Prostate gland (tissue), 2 donors: Measurements from ENCODE around the gene NMD3. TPM values are rescaled to one million over a fixed set of nuclear protein-coding genes. Genes with fewer than 3 reads are reported as not detected.

ENCODE experiments used
- DNase-seq: peaks from one replicate; pipeline ENCODE4 v3.0.0-alpha.2; 2019; ENCODE audit warnings: low spot score
- H3K27ac ChIP-seq, 2 donors: fragments of 200-600 bp; sonication (generic); 2 replicates each; pipeline ENCODE4 v1.5.1; 2017 to 2019
- H3K27me3 ChIP-seq: fragments of 200-600 bp; sonication (generic); replicated peaks from 2 replicates; pipeline ENCODE4 v1.5.1; 2019; ENCODE audit not compliant: insufficient read depth
- H3K36me3 ChIP-seq, 2 donors: fragments of 200-600 bp; sonication (generic); 1 replicate in 1 of 2; 2 replicates in 1 of 2; pipeline versions ENCODE4 v1.5.1 to v1.8.1; 2017 to 2019
- H3K4me1 ChIP-seq: fragments of 200-600 bp; sonication (generic); replicated peaks from 2 replicates; pipeline ENCODE4 v1.5.1; 2019
- H3K4me3 ChIP-seq, 2 donors: fragments of 200-600 bp; sonication (generic); 2 replicates each; pipeline ENCODE4 v1.5.1; 2017 to 2019
- H3K9me3 ChIP-seq: fragments of 200-600 bp; sonication (generic); 2 replicates; pipeline ENCODE4 v1.5.1; 2017
- POLR2A ChIP-seq: fragments of 450-650 bp; IDR thresholded peaks from one replicate; pipeline ENCODE4 v1.6.1; 2016; ENCODE audit warnings: antibody characterized with exemption, mild to moderate bottlenecking
- POLR2AphosphoS5 ChIP-seq: sonication (generic); formaldehyde crosslinking; IDR thresholded peaks from one replicate; pipeline ENCODE4 v1.6.1; 2017; ENCODE audit warnings: antibody characterized with exemption
- WGBS: methylation state at CpG from one replicate; pipeline ENCODE4 v1.1.5; 2018; 5-methylcytosine and 5-hydroxymethylcytosine counted together
- intact Hi-C: fragments of 100-400 bp; cut with DNase I; formaldehyde crosslinking; loops from one replicate; pipeline ENCODE4 v1.14.2; 2022
- total RNA-seq, 2 donors: library from RNA; depleted of rRNA; stranded (reverse); fragments of >200 nt; gene quantifications; one replicate each; pipeline ENCODE4 v1.1.0, GENCODE V29; 2016
- TF ChIP-seq, protein P1 (sequence below), 4 experiments: fragments of 200-600 bp in 2 of 4; fragments of 450-650 bp in 2 of 4; sonication (generic) in 2 of 4; IDR thresholded peaks; 1 replicate in 3 of 4; 2 replicates in 1 of 4; pipeline ENCODE4 v1.5.1; 2016 to 2019; ENCODE audit warnings: antibody characterized with exemption in 4 of 4, mild to moderate bottlenecking in 2 of 4, moderate library complexity in 2 of 4

Gene NMD3
- total RNA-seq, 2 donors from 2014 or later: 29.5 to 52.0 TPM

DNA sequence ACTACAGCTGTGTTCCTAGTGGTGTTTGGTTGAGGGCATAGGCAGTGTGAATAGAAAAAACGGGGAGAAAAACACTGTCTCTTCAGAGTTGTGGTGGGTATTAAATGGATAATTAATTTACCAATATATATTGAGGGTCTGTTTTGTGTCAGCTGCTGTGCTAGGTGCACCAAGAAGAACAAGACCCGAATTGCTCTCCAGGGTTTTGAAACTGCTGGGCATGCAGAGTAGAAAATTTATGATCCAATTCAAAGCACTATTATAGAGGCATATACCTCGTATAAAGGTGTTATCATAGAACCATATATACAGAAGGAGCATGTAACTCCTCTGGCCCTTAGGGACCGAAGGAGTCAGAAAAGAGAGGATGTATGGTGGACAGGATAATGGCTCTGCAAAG is 1.6 kb upstream of the NMD3 start:
- DNase-seq: no peak
- Histone ChIP-seq H3K27ac (no peak overlapping the region), H3K36me3 (no peaks in the 10 kb centered on the region), H3K9me3 (no peaks in the 10 kb centered on the region), H3K27me3 (no peaks in the 10 kb centered on the region), H3K4me1 (no peaks in the 10 kb centered on the region), H3K4me3 (no peak overlapping the region)
- intact Hi-C loops: no loop called here
- 98% methylated on average over 4 of the region's 4 CpGs for WGBS
- TF ChIP-seq POLR2A (no peak), POLR2AphosphoS5 (no peak)
- TF ChIP-seq, protein P1, sequence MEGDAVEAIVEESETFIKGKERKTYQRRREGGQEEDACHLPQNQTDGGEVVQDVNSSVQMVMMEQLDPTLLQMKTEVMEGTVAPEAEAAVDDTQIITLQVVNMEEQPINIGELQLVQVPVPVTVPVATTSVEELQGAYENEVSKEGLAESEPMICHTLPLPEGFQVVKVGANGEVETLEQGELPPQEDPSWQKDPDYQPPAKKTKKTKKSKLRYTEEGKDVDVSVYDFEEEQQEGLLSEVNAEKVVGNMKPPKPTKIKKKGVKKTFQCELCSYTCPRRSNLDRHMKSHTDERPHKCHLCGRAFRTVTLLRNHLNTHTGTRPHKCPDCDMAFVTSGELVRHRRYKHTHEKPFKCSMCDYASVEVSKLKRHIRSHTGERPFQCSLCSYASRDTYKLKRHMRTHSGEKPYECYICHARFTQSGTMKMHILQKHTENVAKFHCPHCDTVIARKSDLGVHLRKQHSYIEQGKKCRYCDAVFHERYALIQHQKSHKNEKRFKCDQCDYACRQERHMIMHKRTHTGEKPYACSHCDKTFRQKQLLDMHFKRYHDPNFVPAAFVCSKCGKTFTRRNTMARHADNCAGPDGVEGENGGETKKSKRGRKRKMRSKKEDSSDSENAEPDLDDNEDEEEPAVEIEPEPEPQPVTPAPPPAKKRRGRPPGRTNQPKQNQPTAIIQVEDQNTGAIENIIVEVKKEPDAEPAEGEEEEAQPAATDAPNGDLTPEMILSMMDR (IDR thresholded peaks at IDR 0.05): no peak

- Histone ChIP-seq H3K36me3 (no peaks in the 10 kb centered on the region), H3K4me3 (peak overlapping the region; percentile 92 to 97), H3K27ac (peak overlapping the region; percentile 92 to 94), H3K27me3 (no peaks in the 10 kb centered on the region), H3K9me3 (no peaks in the 10 kb centered on the region), H3K4me1 (no peaks in the 10 kb centered on the region)
- 6% methylated on average over 19 of the region's 19 CpGs for WGBS
- intact Hi-C loops: no loop called here
- no peak for TF ChIP-seq POLR2A
- TF ChIP-seq, protein P1 (IDR thresholded peaks at IDR 0.05): no peak
- no peak for TF ChIP-seq POLR2AphosphoS5
- peak; percentile 21 for DNase-seq
Measured at GRCh38 chr3:161221806-161222600, 892 bp downstream of the NMD3 start.

DNA sequence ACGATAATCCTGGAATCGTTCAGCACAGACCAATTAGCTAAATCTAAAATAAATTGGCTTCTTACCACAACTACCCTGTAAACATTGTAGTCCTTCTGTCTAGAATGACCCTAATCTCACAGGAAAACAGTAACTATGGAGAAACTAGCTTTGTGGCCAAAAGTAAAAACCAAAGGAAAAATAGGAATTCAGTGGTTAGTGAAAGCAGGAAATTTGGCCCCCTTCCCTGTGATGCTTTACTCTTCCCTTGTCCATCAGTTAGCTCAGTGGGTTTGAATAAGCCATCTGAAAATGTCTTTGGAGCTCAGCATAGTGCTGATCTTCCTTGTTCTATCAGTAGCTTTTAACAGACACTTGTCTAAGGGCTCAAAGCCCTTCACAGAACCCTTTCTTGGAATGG is 1.6 kb downstream of the NMD3 start:
- no peaks in the 10 kb centered on the region for H3K9me3 ChIP-seq
- DNase-seq: no peak
- H3K36me3 ChIP-seq: no peaks in the 10 kb centered on the region
- no peak overlapping the region for H3K27ac ChIP-seq
- no peaks in the 10 kb centered on the region for H3K27me3 ChIP-seq
- TF ChIP-seq, protein P1 (IDR thresholded peaks at IDR 0.05): no peak
- TF ChIP-seq POLR2AphosphoS5: no peak
- peak overlapping the region; percentile 92 to 97 for H3K4me3 ChIP-seq
- intact Hi-C loops: no loop called here
- H3K4me1 ChIP-seq: no peaks in the 10 kb centered on the region
- WGBS: 34% methylated on average over 2 of the region's 2 CpGs

- H3K27me3 ChIP-seq: no peaks in the 10 kb centered on the region
- TF ChIP-seq POLR2AphosphoS5: peak; percentile 9
- no peak for TF ChIP-seq POLR2A
- TF ChIP-seq, protein P1 (IDR thresholded peaks at IDR 0.05): no peak
- H3K36me3 ChIP-seq: no peaks in the 10 kb centered on the region
- H3K4me1 ChIP-seq: no peaks in the 10 kb centered on the region
- intact Hi-C loops: no loop called here
- WGBS: 62% methylated on average over 8 of the region's 8 CpGs
- DNase-seq: no peak
- no peak overlapping the region for H3K4me3 ChIP-seq
- H3K27ac ChIP-seq: no peak overlapping the region
- no peaks in the 10 kb centered on the region for H3K9me3 ChIP-seq
Measured at GRCh38 chr3:161224786-161225185, 3.7 kb downstream of the NMD3 start.

DNA sequence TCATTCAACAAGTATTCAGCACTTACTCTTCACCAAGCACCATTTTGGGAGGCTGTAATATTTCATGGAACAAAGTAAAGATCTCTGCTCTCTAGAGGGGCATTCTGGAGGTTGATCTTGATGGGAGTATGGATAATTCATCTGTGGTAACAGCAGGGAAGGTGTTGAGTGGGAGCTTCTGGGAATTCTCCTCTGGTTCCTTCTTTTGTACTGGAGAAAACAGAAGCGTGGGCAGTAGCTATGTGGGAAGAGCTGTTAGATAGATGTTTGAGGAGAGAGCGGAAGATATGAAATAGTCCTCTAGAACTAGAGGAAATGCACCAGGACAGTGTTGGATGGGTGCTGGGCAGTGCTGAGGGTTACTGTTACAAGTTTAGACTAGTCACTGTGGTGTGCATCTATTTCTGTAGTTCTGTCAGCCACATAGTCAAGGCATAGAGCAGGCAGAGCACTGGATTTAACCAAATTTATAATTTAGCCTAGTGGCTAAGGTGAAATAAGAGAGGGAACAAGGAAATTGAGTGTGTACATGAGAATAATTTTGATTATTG is 9.6 kb downstream of the NMD3 start:
- DNase-seq: no peak
- no peaks in the 10 kb centered on the region for H3K9me3 ChIP-seq
- no peaks in the 10 kb centered on the region for H3K4me1 ChIP-seq
- TF ChIP-seq POLR2AphosphoS5 (no peak), POLR2A (no peak)
- TF ChIP-seq, protein P1 (IDR thresholded peaks at IDR 0.05): no peak
- intact Hi-C loops: no loop called here
- no peaks in the 10 kb centered on the region for H3K36me3 ChIP-seq
- H3K27me3 ChIP-seq: no peaks in the 10 kb centered on the region
- H3K4me3 ChIP-seq: no peak overlapping the region
- WGBS: 100% methylated on average over 2 of the region's 2 CpGs
- H3K27ac ChIP-seq: no peak overlapping the region
